HG03565 (cell line): ENCODE results near the gene AGFG2.

Source experiments
- ATAC-seq: cut with Tn5 transposase; IDR thresholded peaks from one replicate; pipeline ENCODE4 v1.9.1; 2021; ENCODE audit warnings: mild to moderate bottlenecking, moderate library complexity; ENCODE audit not compliant: unreplicated experiment

Gene AGFG2

GRCh38 chr7:100568896-100569844 is 30.2 kb downstream of the AGFG2 start:
- ATAC-seq = no peak

- ATAC-seq = no peak
These were observed 32.2 kb downstream of the AGFG2 start for GRCh38 chr7:100570954-100571828.

GRCh38 chr7:100571829-100572116 is 32.8 kb downstream of the AGFG2 start:
- no peak for ATAC-seq

GRCh38 chr7:100572281-100572948 is 33.4 kb downstream of the AGFG2 start:
- no peak for ATAC-seq

GRCh38 chr7:100572949-100573675 is 34.1 kb downstream of the AGFG2 start:
- no peak for ATAC-seq

- no peak for ATAC-seq
These were observed 34.8 kb downstream of the AGFG2 start, which contains the start of gene SAP25 for GRCh38 chr7:100573691-100574361. TSS of gene SAP25 (minus strand) at chr7:100573900. CDS start at chr7:100573742, 158 bp downstream.

- no peak for ATAC-seq
These were observed 35.6 kb downstream of the AGFG2 start for GRCh38 chr7:100574362-100575205.

GRCh38 chr7:100575206-100575631 is 36.2 kb downstream of the AGFG2 start:
- no peak for ATAC-seq

GRCh38 chr7:100575746-100576383 is 36.9 kb downstream of the AGFG2 start:
- ATAC-seq = no peak

- ATAC-seq = no peak
These were observed 37.5 kb downstream of the AGFG2 start for GRCh38 chr7:100576384-100576993.

GRCh38 chr7:100577103-100577502 is 38.1 kb downstream of the AGFG2 start:
- no peak for ATAC-seq

- ATAC-seq = no peak
These were observed 38.5 kb downstream of the AGFG2 start for GRCh38 chr7:100577507-100577906.

GRCh38 chr7:100578246-100579183 is 39.5 kb downstream of the AGFG2 start:
- ATAC-seq = no peak

- ATAC-seq = no peak
These were observed 41.7 kb downstream of the AGFG2 start for GRCh38 chr7:100580466-100581283.

GRCh38 chr7:100582041-100582579 is 43.1 kb downstream of the AGFG2 start:
- ATAC-seq = no peak

GRCh38 chr7:100582650-100583049 is 43.6 kb downstream of the AGFG2 start:
- no peak for ATAC-seq
